ENCODE results near the gene NPRL2.
A peak's percentile ranks its signal among the peaks of the same experiment; 100 is the strongest.

NPRL2 gene

GRCh38 chr3:50299929-50300680 lies 50.5 kb downstream of the NPRL2 start:
- ChIA-PET CTCF (interaction anchor here (1.0 to 3.5 kb wide), 11 partner anchors 14 to 106 kb away, joined by 3 to 12 read pairs (median 6); partner anchors contain the start of gene HYAL2), POLR2A (interaction anchor here (0.5 to 1.6 kb wide), 5 partner anchors 10 to 54 kb away, joined by 3 to 6 read pairs (median 5); no protein-coding TSS in a partner anchor)
- H3K4me3 ChIP-seq (ENCODE audit: low read depth, low read length): peak overlapping the region; percentile 62
- no peak for TF ChIP-seq CTCF (IDR thresholded peaks at IDR 0.05; ENCODE audit: insufficient read depth, low read length, missing control alignments)
- DNase-seq (ENCODE audit: low read depth, low spot score): no peak

- POLR2A ChIA-PET: interaction anchor here (0.5 to 1.6 kb wide), 5 partner anchors 11 to 53 kb away, joined by 3 to 6 read pairs (median 5); no protein-coding TSS in a partner anchor
- DNase-seq (ENCODE audit: low read depth, low spot score): no peak
- CTCF ChIA-PET: interaction anchor here (1.0 to 3.5 kb wide), 13 partner anchors 10 to 177 kb away, joined by 3 to 12 read pairs (median 6); partner anchors contain the start of gene HYAL2
These were observed 51.0 kb downstream of the NPRL2 start for GRCh38 chr3:50299638-50299928.

GRCh38 chr3:50298836-50299637 lies 51.5 kb downstream of the NPRL2 start, which contains the start of the genes HYAL3 and NAA80:
Gene HYAL3 (minus strand): TSS chr3:50299405. CDS start chr3:50295602, 3,803 bp downstream.
Gene NAA80 (minus strand): TSS chr3:50299405. CDS start chr3:50297463, 1,942 bp downstream.
- TF ChIP-seq CTCF (IDR thresholded peaks at IDR 0.05; ENCODE audit: insufficient read depth, low read length, missing control alignments): peak; percentile 44
- POLR2A ChIA-PET: interaction anchor here (0.5 to 1.6 kb wide), 6 partner anchors 11 to 268 kb away, joined by 3 to 6 read pairs (median 4); partner anchors contain the start of gene C3orf18
- H3K4me3 ChIP-seq (ENCODE audit: low read depth, low read length): peak within 1 kb of the TSS; percentile 96
- CTCF ChIA-PET: interaction anchor here (1.0 to 3.5 kb wide), 16 partner anchors 10 to 177 kb away, joined by 3 to 12 read pairs (median 5); partner anchors contain the start of gene HYAL2
- DNase-seq (ENCODE audit: low read depth, low spot score): peak; percentile 97

More at GRCh38 chr3:50299638-50299928, 51.0 kb downstream of the NPRL2 start:
- no peak for TF ChIP-seq CTCF (IDR thresholded peaks at IDR 0.05; ENCODE audit: insufficient read depth, low read length, missing control alignments)
- peak overlapping the region; percentile 62 for H3K4me3 ChIP-seq (ENCODE audit: low read depth, low read length)

- CTCF ChIA-PET: interaction anchor here (1.1 to 3.5 kb wide), 10 partner anchors 9 to 176 kb away, joined by 3 to 12 read pairs (median 6); partner anchors contain the start of gene HYAL2
- TF ChIP-seq CTCF (IDR thresholded peaks at IDR 0.05; ENCODE audit: insufficient read depth, low read length, missing control alignments): peak; percentile 11
- peak overlapping the region; percentile 96 for H3K4me3 ChIP-seq (ENCODE audit: low read depth, low read length)
- POLR2A ChIA-PET: no interaction called here
- DNase-seq (ENCODE audit: low read depth, low spot score): no peak
These were observed 52.5 kb downstream of the NPRL2 start for GRCh38 chr3:50297896-50298725.

- POLR2A ChIA-PET: no interaction called here
These were observed 53.2 kb downstream of the NPRL2 start for GRCh38 chr3:50297384-50297775.

More at GRCh38 chr3:50297384-50297775, 53.2 kb downstream of the NPRL2 start:
- CTCF ChIA-PET: interaction anchor here (1.0 to 3.5 kb wide), 5 partner anchors 8 to 103 kb away, joined by 3 to 12 read pairs (median 8); no protein-coding TSS in a partner anchor
- H3K4me3 ChIP-seq (ENCODE audit: low read depth, low read length): no peak overlapping the region
- no peak for TF ChIP-seq CTCF (IDR thresholded peaks at IDR 0.05; ENCODE audit: insufficient read depth, low read length, missing control alignments)
- DNase-seq (ENCODE audit: low read depth, low spot score): no peak
